ENCODE measurements around the gene POPDC2.

- no peak for TF ChIP-seq EP300 (IDR thresholded peaks at IDR 0.05)
- TF ChIP-seq POLR2AphosphoS5 (IDR thresholded peaks at IDR 0.05): no peak
These were observed 12.4 kb upstream of the POPDC2 start for GRCh38 chr3:119672776-119673175.
